Muscle layer of colon (tissue), 2 donors: ENCODE measurements around the gene ZNF232.
"Not testable (repeated sequence)": the region's sequence is repeated elsewhere in the genome, so short reads cannot be mapped to it uniquely, and the experiment has no call there.

Source experiments
- H3K27ac ChIP-seq: one replicate; pipeline ENCODE4 v1.7.0; 2013; ENCODE audit warnings: low read depth, mild to moderate bottlenecking, low read length, moderate library complexity
- H3K27me3 ChIP-seq, 2 donors: one replicate each; pipeline ENCODE4 v1.7.0; 2013; ENCODE audit warnings: low read length in 2 of 2, mild to moderate bottlenecking in 2 of 2; ENCODE audit not compliant: insufficient read depth in 2 of 2, control insufficient read depth in 1 of 2
- H3K36me3 ChIP-seq: one replicate; pipeline ENCODE4 v1.7.0; 2013; ENCODE audit warnings: mild to moderate bottlenecking, low read length; ENCODE audit not compliant: insufficient read depth
- H3K4me1 ChIP-seq: one replicate; pipeline ENCODE4 v1.7.0; 2013; ENCODE audit warnings: mild to moderate bottlenecking, low read length; ENCODE audit not compliant: insufficient read depth
- H3K4me3 ChIP-seq, 2 donors: one replicate each; pipeline ENCODE4 v1.7.0; 2013; ENCODE audit warnings: low read length in 2 of 2, low read depth in 1 of 2, mild to moderate bottlenecking in 1 of 2, moderate library complexity in 1 of 2
- H3K9ac ChIP-seq: one replicate; pipeline ENCODE4 v1.7.0; 2013; ENCODE audit warnings: low read length
- H3K9me3 ChIP-seq: one replicate; pipeline ENCODE4 v1.7.0; 2013; ENCODE audit warnings: mild to moderate bottlenecking, low read length
- donor health status: abdominal sarcoma.
- donor health status: Adenocarcinoma of cecum.

Gene ZNF232

DNA sequence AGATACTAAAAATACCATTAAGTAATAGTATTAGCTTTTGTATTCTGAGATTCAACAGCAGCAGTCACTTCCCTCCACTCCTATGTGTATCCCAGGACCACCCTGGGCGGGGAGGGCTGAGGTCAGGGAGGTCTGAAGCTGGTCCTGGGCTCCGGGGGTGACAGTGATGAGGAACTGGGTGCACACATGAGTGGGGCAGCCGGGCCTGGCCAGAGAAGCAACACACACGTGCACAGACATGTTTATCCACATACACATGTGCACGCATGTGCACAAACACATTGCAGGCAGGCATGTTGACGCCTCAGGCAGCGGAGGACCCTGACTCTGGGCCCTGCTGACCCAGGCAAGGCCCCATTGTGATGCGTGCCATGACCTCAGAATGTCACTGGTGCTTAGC, 16.7 kb upstream of the ZNF232 start:
- H3K27ac ChIP-seq, H3K9ac ChIP-seq, H3K4me1 ChIP-seq, H3K36me3 ChIP-seq, H3K9me3 ChIP-seq, H3K4me3 ChIP-seq, H3K27me3 ChIP-seq: not testable (repeated sequence)

DNA sequence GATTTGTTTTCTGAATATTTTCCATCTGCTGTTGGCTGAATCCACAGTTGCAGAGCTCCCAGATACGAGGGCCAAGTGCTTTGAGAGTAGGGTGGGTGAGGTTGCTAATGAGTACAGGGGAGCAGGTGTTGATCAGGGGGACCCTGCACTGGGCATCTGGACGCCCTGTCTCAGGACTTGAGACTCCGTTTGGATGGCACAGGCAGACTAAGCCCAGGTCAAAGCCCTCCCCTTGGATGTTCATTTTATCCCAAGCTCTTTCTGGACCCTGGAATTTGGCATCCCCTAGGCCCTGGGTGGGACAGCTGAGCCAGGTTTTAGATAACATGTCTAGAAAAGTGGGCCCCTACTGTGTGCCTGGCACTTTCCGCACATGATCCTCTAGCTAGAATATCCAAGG, 16.2 kb upstream of the ZNF232 start:
- Histone ChIP-seq H3K27me3 (peaks cover 0 to under 1% of the 10 kb centered on the region in 2 donors), H3K36me3 (no peaks in the 10 kb centered on the region), H3K9me3 (no peaks in the 10 kb centered on the region), H3K4me1 (no peaks in the 10 kb centered on the region), H3K4me3 (no peak overlapping the region), H3K9ac (no peak overlapping the region), H3K27ac (no peak overlapping the region)

DNA sequence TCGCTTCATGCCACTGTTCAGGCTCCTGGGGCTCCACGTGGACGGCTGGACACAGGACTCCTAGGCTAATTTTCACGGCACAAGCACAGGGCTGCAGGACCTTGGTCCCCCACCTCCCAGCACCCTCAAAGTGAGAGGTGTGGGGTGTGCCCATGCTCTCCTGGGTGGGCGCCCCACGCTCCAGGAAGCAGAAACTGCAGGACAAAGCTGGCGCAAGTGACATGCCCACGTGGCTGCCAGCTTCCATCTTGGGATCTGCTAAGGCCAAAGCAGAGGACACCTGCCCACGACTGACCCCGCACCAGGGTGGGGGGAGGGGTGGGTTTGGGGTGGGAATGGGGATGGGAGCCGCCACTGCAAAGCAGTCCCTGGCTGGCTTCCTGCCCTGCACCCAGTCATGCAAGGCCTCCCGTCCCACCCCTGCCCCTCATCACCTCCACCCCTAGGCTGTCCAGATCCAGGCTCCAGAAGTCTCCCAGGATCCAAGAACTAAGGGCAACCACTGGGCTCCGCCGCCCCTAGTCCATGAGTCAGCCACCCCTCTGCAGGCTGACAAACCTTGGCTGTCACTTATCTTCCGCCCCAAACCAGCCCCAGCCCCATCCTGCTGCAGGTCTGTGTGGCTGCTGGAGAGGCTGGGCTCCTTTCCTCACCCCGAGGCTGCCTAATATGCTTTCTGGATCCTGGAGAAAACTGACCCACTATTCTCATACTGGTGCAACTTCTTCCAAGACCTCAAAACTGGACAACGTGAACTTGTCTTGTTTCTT, 15.2 kb upstream of the ZNF232 start:
- no peak overlapping the region for H3K4me3 ChIP-seq
- peaks cover 0 to 7% of the 10 kb centered on the region in 2 donors for H3K27me3 ChIP-seq
- H3K4me1 ChIP-seq = no peaks in the 10 kb centered on the region
- H3K27ac ChIP-seq = no peak overlapping the region
- H3K36me3 ChIP-seq = no peaks in the 10 kb centered on the region
- H3K9ac ChIP-seq = no peak overlapping the region
- no peaks in the 10 kb centered on the region for H3K9me3 ChIP-seq

DNA sequence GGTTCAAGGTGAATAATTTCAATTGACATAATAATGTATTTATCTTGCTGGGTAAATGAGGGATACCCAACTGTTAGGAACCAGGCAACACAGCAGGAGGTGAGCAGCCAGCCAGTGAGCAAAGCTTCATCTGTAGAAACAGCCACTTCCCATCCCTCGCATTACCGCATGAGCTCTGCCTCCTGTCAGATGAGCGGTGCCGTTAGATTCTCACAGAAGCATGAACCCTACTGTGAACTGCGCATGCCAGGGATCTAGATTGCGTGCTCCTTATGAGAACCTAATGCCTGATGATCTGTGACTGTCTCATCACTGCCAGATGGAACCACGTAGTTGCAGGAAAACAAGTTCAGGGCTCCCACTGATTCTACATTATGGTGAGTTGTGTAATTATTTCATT, 13.2 kb upstream of the ZNF232 start:
- not testable (repeated sequence) for H3K4me1 ChIP-seq, H3K27ac ChIP-seq, H3K27me3 ChIP-seq, H3K9ac ChIP-seq, H3K4me3 ChIP-seq, H3K36me3 ChIP-seq, H3K9me3 ChIP-seq

DNA sequence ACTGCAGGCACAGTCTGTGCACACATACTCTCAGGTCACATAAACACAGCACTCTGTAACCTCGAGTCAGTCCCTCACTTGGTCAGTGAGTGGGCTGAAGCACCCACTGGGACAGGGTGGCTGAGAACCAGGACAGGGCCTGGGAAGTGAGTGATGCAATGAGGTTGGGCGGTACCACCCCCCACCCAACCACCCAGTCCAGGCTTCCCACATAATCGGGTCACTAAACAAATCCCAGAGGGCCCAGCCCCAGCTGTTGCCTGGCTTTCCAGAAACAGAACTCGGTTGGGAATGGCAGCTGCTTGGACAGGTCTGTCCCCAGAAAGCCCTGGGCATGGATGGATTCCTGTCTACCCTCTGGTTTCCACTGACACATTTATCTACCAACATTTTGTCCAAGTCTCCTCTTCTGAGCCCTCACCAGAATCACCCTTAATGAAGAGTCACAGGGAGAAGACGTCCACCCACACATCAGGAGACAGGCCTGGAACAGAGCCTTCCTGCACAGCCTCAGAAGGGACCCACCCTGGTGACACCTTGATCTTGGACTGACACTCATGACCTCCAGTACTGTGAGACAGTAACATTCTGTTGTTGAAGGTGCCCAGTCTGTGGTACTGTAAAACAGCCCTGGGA, 12.6 kb upstream of the ZNF232 start:
- not testable (repeated sequence) for H3K27ac ChIP-seq, H3K9ac ChIP-seq, H3K4me1 ChIP-seq, H3K27me3 ChIP-seq, H3K9me3 ChIP-seq, H3K4me3 ChIP-seq, H3K36me3 ChIP-seq

DNA sequence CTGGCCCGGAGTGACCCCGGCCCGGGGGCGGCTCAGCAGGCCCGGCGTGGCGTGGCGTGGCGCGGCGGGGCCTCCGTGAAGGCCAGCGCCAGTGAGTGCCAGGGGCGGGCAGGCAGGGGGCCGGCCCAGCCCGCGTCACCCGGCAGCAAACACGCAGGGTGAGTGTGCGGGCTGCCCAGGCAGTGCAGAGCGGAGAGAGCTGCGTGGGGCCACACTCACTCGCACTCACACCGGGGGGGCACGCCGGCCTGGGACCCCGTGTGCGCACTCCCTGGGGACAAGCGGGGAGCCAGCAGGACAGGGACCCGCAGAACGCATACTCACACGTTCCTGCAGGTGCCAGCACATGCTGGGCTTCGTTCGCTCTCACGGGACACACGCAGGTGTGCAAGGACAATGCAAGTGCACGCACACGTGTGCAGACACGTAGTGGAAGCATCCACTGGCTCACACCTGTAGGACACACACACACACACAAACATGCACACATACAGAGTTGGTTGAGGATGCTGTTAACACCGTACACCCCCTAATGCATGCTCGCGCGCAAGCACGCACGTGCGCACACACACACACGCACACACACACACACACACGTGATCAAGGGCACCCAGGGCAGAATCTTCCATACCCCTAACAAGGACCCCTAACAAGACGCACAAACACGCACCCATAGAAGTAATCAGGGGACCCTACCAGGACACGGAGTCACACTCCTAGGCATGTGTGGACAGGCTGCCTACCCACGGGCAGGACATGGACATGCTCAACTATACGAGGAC, 11.9 kb upstream of the ZNF232 start:
- Histone ChIP-seq H3K27ac (no peak overlapping the region), H3K4me3 (no peak overlapping the region), H3K27me3 (peaks cover 0 to 7% of the 10 kb centered on the region in 2 donors), H3K9me3 (no peaks in the 10 kb centered on the region), H3K4me1 (no peaks in the 10 kb centered on the region), H3K9ac (no peak overlapping the region), H3K36me3 (no peaks in the 10 kb centered on the region)

DNA sequence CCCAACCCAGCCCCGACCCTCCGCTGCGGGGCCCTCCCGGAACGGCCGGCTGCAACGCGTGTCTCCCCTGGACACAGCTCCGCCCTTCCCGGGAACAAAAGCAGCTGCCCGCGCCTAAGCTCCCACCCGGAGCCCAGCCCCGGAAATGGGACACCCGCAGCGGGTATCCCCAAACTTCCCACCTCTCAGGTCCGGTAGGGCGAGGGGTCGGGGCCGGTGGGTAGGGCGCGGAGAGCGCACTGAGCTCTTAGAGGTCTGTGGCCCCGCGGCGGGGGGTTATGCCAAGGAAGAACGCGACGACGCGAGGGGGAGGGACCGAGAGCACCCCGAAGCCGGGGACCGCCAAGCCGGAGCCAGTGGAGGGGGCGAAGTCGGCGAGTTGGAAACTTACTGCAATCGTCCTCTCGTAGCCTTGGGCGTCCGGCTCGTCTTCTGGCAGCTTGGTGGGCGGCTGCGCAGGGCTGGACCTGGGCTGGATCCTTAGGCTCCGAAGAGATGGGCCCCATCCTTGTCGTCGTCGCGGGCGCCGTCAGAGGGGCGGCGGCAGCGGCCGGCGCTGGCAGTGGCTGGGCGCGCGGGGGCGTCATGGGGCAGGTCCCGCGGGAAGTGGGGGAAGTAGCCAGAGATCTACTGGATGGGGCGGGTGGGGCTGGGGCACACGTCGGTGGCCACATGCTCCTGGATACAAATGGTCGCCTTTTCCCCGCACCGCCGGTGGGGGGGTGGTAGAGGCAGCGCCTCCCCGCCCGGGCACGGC, 11.1 kb upstream of the ZNF232 start:
- H3K4me3 ChIP-seq = peak overlapping the region; percentile 36 to 45
- no peak overlapping the region for H3K27ac ChIP-seq
- H3K27me3 ChIP-seq = peaks cover 0 to 7% of the 10 kb centered on the region in 2 donors
- no peak overlapping the region for H3K9ac ChIP-seq
- no peaks in the 10 kb centered on the region for H3K4me1 ChIP-seq
- H3K9me3 ChIP-seq = no peaks in the 10 kb centered on the region
- no peaks in the 10 kb centered on the region for H3K36me3 ChIP-seq

DNA sequence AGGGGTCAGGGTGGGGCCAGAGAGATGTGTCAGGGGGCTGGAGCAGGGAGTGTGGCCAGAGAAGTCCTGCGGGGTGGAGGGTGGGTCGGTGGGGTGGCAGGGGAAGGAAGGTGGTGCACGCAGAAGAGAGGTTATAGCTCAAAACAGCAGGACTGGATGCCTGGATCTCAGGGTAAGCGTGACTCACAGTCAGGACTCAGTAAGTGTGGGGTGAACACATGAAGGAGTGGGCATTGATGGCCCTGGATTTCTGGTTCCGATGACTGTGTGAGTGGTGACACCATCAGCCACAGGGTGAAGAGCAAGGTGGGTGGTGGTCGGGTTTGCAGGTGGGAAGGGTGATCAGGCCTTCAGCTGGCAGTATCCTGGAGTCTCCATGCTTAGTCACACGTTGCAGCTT, 10.4 kb upstream of the ZNF232 start:
- not testable (repeated sequence) for H3K9ac ChIP-seq, H3K4me3 ChIP-seq, H3K9me3 ChIP-seq, H3K36me3 ChIP-seq, H3K27me3 ChIP-seq, H3K4me1 ChIP-seq, H3K27ac ChIP-seq

DNA sequence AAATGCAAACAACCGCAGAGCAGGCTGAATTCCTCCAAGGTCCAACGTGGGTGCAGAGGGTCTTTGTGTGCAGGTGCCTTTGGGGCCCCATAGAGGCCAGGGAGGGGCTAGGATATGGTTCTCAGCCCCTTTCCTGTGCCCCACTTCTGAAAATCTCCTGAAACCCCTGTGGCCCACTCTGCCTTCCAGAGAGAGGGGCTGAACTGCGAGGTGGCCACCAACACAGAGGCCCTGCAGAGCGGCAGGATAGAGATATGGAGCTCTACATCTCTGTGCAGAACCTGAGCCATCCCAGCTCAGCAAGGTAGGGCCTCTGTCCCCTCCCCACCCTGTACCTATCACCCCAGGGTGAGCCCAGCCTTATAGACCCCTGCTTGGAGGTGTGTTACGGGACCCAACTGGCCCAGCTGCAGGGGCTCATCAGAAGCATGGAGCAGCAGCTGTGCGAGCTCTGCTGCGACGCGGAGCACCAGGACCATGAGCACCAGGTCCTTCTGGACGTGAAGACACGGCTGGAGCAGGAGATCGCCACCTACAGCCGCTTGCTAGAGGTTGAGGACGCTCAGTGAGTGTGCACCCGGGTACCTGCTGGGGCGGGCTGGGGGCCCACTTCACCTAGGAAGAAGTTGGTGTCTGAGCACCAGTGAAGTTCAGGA, 9.6 kb upstream of the ZNF232 start:
- H3K27me3 ChIP-seq = peaks cover 7 to 11% of the 10 kb centered on the region in 2 donors

DNA sequence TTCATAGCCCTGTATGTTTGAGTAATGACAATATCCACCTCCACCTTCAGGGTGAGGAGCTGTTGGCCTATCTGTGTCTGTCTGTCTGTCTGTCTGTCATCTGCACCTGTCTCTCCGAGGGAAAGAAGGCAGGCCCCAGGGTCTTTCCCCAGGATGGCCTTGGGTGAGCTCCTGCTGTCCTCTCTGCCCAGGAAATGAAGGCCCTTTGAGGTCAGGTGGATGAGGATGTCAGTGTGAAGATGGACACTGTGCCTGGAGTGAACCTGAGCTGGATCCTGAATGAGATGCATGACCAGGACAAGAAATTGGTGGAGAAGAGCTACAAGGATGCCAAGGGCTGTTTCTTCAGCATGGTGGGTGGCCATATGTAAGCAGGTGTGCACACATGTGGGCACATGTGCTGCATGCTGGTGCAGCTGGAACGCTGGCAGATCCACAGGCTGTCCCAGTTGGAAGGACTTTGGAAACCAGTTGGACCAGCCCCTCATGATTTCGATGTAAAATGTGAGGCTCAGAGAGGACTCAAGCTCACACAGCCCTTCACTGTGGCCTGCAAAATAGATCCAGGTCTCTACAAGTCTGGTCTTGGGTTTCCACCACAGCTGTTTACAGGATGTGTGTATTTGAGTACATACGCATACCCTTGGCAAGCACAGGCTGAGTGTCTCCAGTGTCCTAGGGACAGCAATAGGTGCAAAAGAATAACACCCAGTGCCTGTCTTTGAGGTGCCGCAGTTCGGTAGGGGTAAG, 8.9 kb upstream of the ZNF232 start:
- not testable (repeated sequence) for H3K27ac ChIP-seq, H3K4me3 ChIP-seq, H3K9ac ChIP-seq, H3K36me3 ChIP-seq, H3K4me1 ChIP-seq, H3K9me3 ChIP-seq
- H3K27me3 ChIP-seq = peaks cover 11 to 18% of the 10 kb centered on the region in 2 donors

More for the DNA sequence above, 9.6 kb upstream of the ZNF232 start:
- H3K9ac ChIP-seq = no peak overlapping the region
- H3K4me3 ChIP-seq = no peak overlapping the region
- no peak overlapping the region for H3K27ac ChIP-seq
- no peaks in the 10 kb centered on the region for H3K4me1 ChIP-seq
- H3K9me3 ChIP-seq = no peaks in the 10 kb centered on the region
- no peaks in the 10 kb centered on the region for H3K36me3 ChIP-seq
